Caki2 (cell line): Measurements from ENCODE around the gene IKBKE. TPM values are rescaled to one million over a fixed set of nuclear protein-coding genes. Genes with fewer than 3 reads are reported as not detected.

ENCODE experiments used
- DNase-seq: peaks from one replicate; pipeline ENCODE4 v3.0.0-alpha.2; 2015; ENCODE audit warnings: low read depth
- in situ Hi-C: cut with HindIII; loops from 2 replicates; pipeline ENCODE4 v1.10.0; 2016; ENCODE audit warnings: low sequenced_read_pairs, low pct_unique_long_range_greater_than_20kb, mixed read lengths
- total RNA-seq: library from RNA; depleted of rRNA; stranded (reverse); fragments of >200 nt; shearing (Covaris generic); gene quantifications from 2 replicates; pipeline ENCODE4 v1.2.3, GENCODE V29; 2014; ENCODE audit warnings: low replicate concordance

IKBKE gene
- total RNA-seq, 1 experiment from 2014 or later = 21.0 TPM

DNA sequence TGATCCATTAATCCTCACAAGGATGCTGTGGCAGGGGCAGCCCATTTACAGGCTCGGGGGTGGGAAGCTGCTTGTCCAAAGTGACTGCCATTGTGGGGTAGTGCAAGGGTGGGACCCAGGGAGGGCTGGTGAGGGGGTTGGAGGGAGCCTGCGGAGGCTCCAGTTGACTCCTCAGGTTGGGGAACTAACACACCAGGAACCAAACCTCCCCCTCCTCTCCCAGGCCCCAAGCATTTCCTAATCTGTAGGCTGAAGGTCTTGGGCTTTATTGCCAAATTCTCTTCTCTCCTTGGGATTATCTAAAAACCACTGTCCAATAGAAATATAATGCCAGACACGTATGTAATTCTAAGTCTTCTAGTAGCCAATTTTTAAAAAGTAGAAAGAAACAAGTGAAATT lies 18.2 kb downstream of the IKBKE start:
- in situ Hi-C loops = no loop called here
- no peak for DNase-seq

DNA sequence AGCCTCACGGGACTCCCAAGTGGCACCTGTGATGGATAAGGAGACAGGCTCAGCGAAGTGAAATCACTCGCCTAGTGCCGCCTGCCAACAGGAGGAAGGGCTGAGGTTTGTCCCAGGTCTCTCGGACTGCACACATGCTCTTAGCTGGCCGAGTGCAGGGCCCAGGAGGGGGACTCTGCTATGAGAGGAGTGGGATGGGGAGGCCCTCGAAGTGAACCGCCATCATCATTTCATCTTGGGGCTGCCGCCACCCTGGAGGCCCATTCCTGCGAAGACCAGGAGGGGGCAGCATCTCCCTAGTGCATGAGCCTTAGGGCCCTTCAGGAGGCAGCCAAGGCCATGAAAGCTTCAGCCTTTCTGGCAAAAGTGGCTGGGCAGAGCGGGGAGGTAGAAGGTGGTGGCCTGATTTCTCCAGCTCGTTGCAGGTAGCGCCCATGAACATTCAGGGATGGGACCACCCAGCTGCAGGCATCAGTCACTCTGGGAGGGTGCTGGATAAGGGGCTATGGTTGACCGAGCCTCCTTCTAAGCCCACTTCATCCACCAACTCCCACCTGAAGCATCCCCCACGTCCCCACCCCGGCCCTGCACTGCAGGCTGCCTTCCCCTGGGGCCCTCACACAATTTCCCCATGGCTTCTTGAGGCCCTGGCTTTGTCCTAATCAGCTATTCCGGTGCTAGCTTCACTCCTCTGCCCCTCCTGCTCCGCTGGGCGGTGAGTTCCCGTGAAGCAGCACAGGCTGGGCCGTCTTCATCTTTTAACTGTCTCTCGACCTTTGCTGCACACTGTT lies 19.9 kb downstream of the IKBKE start:
- peak; percentile 48 for DNase-seq
- in situ Hi-C loops = no loop called here

DNA sequence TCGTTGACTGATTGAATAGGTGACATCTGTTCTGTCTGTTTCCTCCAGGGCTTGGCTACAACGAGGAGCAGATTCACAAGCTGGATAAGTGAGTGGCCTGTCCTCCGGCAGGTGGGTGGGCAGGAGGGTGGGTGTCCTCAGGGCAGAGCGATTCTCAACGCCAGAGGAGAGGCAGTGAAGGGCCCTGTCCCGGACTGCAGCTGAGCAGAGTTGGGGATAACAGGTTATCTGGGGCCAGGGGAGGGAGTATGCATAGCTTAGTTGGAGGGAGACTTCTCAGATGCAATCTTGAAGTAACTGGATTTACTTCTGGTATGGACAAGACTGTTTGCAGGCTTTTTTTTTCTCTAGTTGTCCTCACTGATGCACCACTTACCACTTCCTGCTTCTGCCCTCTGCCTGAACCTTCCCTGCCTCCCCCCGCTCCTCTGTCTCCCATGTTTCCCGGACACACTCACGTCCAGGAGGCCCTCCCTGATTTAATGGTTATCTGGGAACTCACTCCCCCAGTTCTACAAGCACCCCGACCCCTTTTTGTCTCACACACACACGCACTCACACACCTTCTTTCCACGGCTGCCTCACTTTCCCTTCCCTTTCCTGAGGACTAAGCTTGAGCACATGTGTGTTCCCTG lies 20.6 kb downstream of the IKBKE start:
- in situ Hi-C loops = no loop called here
- DNase-seq = no peak

DNA sequence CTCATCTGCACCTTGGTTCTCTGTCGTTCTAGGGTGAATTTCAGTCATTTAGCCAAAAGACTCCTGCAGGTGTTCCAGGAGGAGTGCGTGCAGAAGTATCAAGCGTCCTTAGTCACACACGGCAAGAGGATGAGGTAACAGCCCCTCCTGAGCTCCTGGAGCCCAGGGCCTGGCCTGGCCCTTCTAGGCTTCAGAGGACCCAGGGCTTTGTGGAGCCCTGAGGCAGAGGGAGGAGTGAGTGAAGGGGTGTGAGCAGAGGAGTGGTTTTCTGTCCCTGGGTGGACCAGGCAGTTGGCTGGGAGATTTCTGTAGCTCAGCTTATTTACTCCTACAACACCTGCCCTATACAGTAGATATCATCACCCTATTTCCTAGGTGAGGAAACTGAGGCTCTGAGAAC lies 21.3 kb downstream of the IKBKE start:
- in situ Hi-C loops = no loop called here

DNA sequence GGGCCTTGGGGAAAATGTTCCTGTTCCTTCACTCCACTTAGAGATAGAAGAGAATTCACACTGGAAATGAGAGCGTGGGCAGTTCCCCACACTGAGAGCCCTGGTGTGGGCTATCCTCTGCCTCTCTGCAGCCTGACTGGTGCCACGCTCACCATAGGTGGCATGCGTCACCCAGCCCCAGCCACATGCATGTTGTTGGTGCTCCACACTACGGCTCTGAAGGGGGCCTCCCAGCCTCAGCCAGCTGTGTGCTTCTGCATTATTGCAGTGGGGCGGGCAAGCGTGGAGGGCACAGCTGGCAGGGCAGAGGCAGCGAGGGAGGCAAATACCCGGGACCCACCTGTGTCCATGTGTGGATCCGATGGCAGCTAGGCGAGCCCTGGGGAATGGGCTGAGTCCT lies 22.3 kb downstream of the IKBKE start:
- in situ Hi-C loops = no loop called here

More for the DNA sequence above, 21.3 kb downstream of the IKBKE start:
- DNase-seq = no peak

DNA sequence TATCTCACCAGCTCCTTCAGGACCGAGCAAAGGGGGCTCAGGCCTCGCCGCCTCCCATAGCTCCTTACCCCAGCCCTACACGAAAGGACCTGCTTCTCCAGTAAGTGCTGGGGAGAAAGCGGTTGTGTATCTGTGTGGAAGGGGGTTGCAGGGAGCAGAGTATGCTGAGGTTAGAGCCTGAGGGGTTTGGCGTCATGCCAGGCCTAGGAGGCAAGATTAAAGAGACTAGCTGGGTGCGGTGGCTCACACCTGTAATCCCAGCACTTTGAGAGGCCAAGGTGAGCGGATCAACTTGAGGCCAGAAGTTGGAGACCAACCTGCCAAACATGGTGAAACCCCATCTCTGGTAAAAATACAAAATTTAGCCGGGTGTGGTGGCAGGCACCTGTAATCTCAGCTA lies 23.0 kb downstream of the IKBKE start:
- no peak for DNase-seq
- in situ Hi-C loops = no loop called here

More for the DNA sequence above, 22.3 kb downstream of the IKBKE start:
- DNase-seq = no peak

GRCh38 chr1:206495011-206495461 lies 24.8 kb downstream of the IKBKE start:
- in situ Hi-C loops = no loop called here
- DNase-seq = no peak

GRCh38 chr1:206495493-206496046 lies 25.3 kb downstream of the IKBKE start:
- DNase-seq = no peak
- in situ Hi-C loops = no loop called here

- DNase-seq = no peak
- in situ Hi-C loops = no loop called here
Measured at GRCh38 chr1:206496131-206496793, 26.0 kb downstream of the IKBKE start.

GRCh38 chr1:206497363-206497762 lies 27.1 kb downstream of the IKBKE start:
- in situ Hi-C loops = no loop called here

DNA sequence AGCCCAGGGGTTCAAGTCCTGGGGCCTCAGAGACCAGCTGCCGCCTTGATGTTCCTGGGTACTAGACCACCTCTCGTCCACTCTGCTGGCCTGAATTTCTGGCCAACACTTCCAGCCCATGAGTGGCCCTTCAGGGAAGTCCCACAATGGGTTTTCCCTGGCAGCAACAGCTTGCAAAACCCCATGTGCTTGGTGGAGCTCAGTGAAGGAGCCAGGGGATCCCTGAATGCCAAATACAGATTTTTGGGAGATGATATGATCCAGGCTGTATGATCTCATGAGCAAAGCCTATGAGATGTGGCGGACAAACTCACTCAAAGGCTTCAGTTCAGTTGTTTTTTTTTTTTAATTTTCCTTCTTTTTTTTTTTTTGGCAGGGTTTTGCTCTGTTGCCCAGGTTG lies 27.5 kb downstream of the IKBKE start:
- in situ Hi-C loops = no loop called here

More at GRCh38 chr1:206497363-206497762, 27.1 kb downstream of the IKBKE start:
- DNase-seq = no peak

GRCh38 chr1:206498685-206499084 lies 28.4 kb downstream of the IKBKE start:
- DNase-seq = no peak
- in situ Hi-C loops = no loop called here

More for the DNA sequence above, 27.5 kb downstream of the IKBKE start:
- DNase-seq = no peak

DNA sequence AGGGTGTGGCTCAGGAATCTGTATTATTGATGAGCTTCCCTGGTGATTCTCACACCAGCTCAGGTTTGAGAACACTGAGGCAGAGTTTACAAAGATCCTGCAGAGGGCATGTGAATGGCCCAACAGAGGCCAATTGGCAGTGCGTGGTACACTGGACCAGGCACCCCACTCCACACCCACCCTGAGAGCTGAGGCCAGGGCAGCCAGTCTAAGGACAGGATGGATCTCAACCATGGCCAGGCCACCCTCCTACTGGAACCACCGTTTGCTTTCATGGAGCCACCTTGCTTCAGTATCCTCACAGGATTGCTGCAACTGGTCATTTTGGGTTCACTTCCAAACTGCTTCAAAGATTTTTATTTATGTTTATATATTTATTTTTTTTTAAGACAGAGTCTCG lies 29.8 kb downstream of the IKBKE start:
- no peak for DNase-seq
- in situ Hi-C loops = no loop called here

GRCh38 chr1:206501881-206502280 lies 31.6 kb downstream of the IKBKE start:
- DNase-seq = no peak
- in situ Hi-C loops = no loop called here

DNA sequence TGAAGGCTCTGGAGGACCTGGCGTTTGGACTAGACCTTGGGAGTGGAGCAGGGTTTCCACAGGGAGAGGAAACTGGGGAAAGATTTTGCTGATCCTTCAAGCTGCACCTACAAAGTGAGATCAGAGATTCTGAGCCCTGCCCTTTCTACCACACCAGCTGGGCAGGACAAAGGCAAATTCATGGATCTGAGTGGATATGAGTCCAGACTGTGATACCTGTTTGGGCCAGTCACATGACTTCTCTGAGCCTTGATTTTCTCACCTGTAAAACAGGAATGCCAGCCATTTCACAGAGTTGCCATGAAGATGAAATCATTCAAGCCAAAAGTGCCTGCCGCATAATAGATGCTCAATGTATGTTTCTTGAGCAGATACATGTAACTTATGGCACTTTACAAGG lies 32.1 kb downstream of the IKBKE start:
- in situ Hi-C loops = no loop called here
- DNase-seq = no peak

DNA sequence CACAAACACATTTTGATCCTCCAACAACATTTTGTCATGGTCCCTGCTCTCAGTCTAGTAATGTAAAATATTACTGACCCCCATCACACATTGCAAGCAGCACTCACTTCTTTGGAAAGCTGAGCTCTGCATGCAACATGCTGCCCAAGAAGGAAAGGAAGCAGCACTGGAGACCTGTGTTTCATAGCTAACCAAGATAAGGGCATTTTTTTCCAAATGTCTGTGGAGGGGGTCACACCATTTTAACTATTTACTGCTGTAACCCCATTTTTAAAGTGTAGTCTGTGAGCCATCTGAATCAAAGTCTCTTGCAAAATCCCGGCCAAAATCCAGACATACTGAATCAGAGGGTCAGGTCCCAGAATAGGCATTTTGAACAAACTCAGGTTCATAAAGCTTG lies 32.5 kb downstream of the IKBKE start:
- in situ Hi-C loops = no loop called here
- DNase-seq = no peak

- in situ Hi-C loops = no loop called here
- peak; percentile 93 for DNase-seq
Measured at GRCh38 chr1:206503591-206504362, 33.5 kb downstream of the IKBKE start.

DNA sequence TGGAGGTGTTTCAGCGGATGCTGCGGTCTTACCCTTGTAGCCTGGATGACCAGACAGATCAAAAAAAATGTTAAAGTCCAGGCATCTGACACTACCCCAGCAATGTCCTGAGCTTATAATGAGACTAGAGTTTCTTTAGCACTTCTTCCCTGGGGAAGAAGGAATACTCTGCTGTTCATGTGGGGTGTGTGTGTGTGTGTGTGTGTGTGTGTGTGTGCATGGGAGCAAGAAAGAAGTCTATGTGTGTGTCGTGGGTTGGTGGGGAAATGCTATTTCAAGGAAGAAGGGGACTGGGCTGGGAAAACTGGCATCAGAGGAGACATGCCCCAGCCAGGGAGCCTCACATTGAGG lies 34.1 kb downstream of the IKBKE start:
- DNase-seq = no peak
- in situ Hi-C loops = no loop called here
